HT-29 (cell line): ENCODE measurements around the gene POLR2I. TPM values are rescaled to one million over a fixed set of nuclear protein-coding genes. Genes with fewer than 3 reads are reported as not detected.

Experiments
- total RNA-seq: library from RNA; depleted of rRNA; stranded (reverse); fragments of >200 nt; shearing (Covaris generic); gene quantifications from 2 replicates; pipeline ENCODE4 v1.2.3, GENCODE V29; 2014; rRNA removed

Gene POLR2I
- total RNA-seq, 1 experiment from 2014 or later, result 397 TPM

Other genes starting within 250 kb of the POLR2I start
- gene APLP1, start 246.3 kb downstream of the POLR2I start, total RNA-seq, result 7.0 and 12.6 TPM in 2 replicates
- gene NFKBID, start 214.3 kb downstream of the POLR2I start, total RNA-seq, result 26.6 and 31.0 TPM in 2 replicates
- 0.47 TPM in 1 of 2 replicates, not detected in the other for gene HCST, start 212.3 kb downstream of the POLR2I start, total RNA-seq
- gene TYROBP, start 206.6 kb downstream of the POLR2I start, total RNA-seq, result not detected in 2 replicates
- 3.0 and 6.5 TPM in 2 replicates for gene LRFN3, start 178.5 kb downstream of the POLR2I start, total RNA-seq
- 70.6 and 70.7 TPM in 2 replicates for gene SDHAF1, start 119.7 kb downstream of the POLR2I start, total RNA-seq
- 8.6 and 9.4 TPM in 2 replicates for gene SYNE4, start 106.1 kb downstream of the POLR2I start, total RNA-seq
- gene ALKBH6, start 100.7 kb downstream of the POLR2I start, total RNA-seq, result 90.6 and 124 TPM in 2 replicates
- 0.13 and 0.31 TPM in 2 replicates for gene CLIP3, start 82.0 kb downstream of the POLR2I start, total RNA-seq
- 4.3 and 7.2 TPM in 2 replicates for gene THAP8, start 60.6 kb downstream of the POLR2I start, total RNA-seq
- 44.1 and 49.0 TPM in 2 replicates for gene WDR62, start 60.0 kb downstream of the POLR2I start, total RNA-seq
- gene OVOL3, start 3.7 kb downstream of the POLR2I start, total RNA-seq, result not detected in 2 replicates
- 420 and 425 TPM in 2 replicates for gene TBCB, start 593 bp upstream of the POLR2I start, total RNA-seq
- gene CAPNS1, start 25.2 kb upstream of the POLR2I start, total RNA-seq, result 645 and 661 TPM in 2 replicates
- not detected in 2 replicates for gene COX7A1, start 37.6 kb upstream of the POLR2I start, total RNA-seq
- gene ZNF565, start 99.8 kb upstream of the POLR2I start, total RNA-seq, result 3.3 and 8.0 TPM in 2 replicates
- 41.1 and 50.2 TPM in 2 replicates for gene ZNF146, start 100.2 kb upstream of the POLR2I start, total RNA-seq